GM10266 (cell line): ENCODE results near the gene CAPZB.

ENCODE experiments used
- DNase-seq: peaks from one replicate; pipeline ENCODE4 v3.0.0; 2012; ENCODE audit errors: extremely low spot score
- CTCF ChIP-seq: IDR thresholded peaks from 2 replicates; pipeline ENCODE4 v1.5.1; 2012; ENCODE audit warnings: mild to moderate bottlenecking, low read depth; ENCODE audit not compliant: control insufficient read depth, insufficient read depth; ENCODE audit errors: missing control alignments

CAPZB gene

GRCh38 chr1:19337289-19337688, 148.1 kb downstream of the CAPZB start:
- DNase-seq, result no peak
- TF ChIP-seq CTCF, result no peak

- DNase-seq, result no peak
- TF ChIP-seq CTCF, result no peak
Observed at GRCh38 chr1:19336543-19336942, 148.8 kb downstream of the CAPZB start.

- TF ChIP-seq CTCF, result no peak
- DNase-seq, result no peak
Observed at GRCh38 chr1:19333587-19334354, 151.6 kb downstream of the CAPZB start.

- no peak for DNase-seq
- TF ChIP-seq CTCF, result no peak
Observed at GRCh38 chr1:19332832-19333231, 152.5 kb downstream of the CAPZB start.

GRCh38 chr1:19331262-19331878, 154.0 kb downstream of the CAPZB start:
- no peak for TF ChIP-seq CTCF
- no peak for DNase-seq

GRCh38 chr1:19330449-19331135, 154.7 kb downstream of the CAPZB start:
- no peak for DNase-seq
- TF ChIP-seq CTCF, result no peak

GRCh38 chr1:19329611-19330010, 155.7 kb downstream of the CAPZB start:
- no peak for DNase-seq
- TF ChIP-seq CTCF, result no peak
